CD14-positive monocyte (primary cell): ENCODE results near the gene EEA1. TPM values are rescaled to one million over a fixed set of nuclear protein-coding genes. Genes with fewer than 3 reads are reported as not detected.

Source experiments
- DNase-seq, 3 donors: peaks; one replicate each; pipeline ENCODE4 v3.0.0-alpha.2; 2011 to 2022
- H2AFZ ChIP-seq: 2 replicates; pipeline ENCODE4 v1.6.0; 2012; ENCODE audit warnings: mild to moderate bottlenecking, low read depth, low read length, inconsistent platforms; ENCODE audit not compliant: insufficient read depth, poor library complexity, severe bottlenecking
- H3K27ac ChIP-seq, 2 donors: 1 replicate in 1 of 2; 2 replicates in 1 of 2; pipeline ENCODE4 v1.5.1; 2012 to 2013; ENCODE audit warnings: low read length in 2 of 2, control low read depth in 1 of 2, inconsistent platforms in 1 of 2, low read depth in 1 of 2, mild to moderate bottlenecking in 1 of 2
- H3K27me3 ChIP-seq, 2 donors: one replicate each; pipeline versions ENCODE4 v1.6.0 to v1.6.1; 2011 to 2013; ENCODE audit warnings: low read length in 2 of 2; ENCODE audit not compliant: control insufficient read depth in 2 of 2, insufficient read depth in 2 of 2
- H3K36me3 ChIP-seq, 2 donors: replicated peaks in 1 of 2; 1 replicate in 1 of 2; 2 replicates in 1 of 2; pipeline versions ENCODE4 v1.5.1 to v1.6.1; 2012 to 2013; ENCODE audit warnings: low read length in 2 of 2, control low read depth in 1 of 2, inconsistent platforms in 1 of 2, mild to moderate bottlenecking in 1 of 2; ENCODE audit not compliant: insufficient read depth in 2 of 2, control insufficient read depth in 1 of 2
- H3K4me1 ChIP-seq, 2 donors: 1 replicate in 1 of 2; 2 replicates in 1 of 2; pipeline versions ENCODE4 v1.5.1 to v1.6.1; 2012 to 2013; ENCODE audit warnings: low read length in 2 of 2, control low read depth in 1 of 2, inconsistent platforms in 1 of 2, mild to moderate bottlenecking in 1 of 2, moderate library complexity in 1 of 2; ENCODE audit not compliant: insufficient read depth in 2 of 2, control insufficient read depth in 1 of 2
- H3K4me2 ChIP-seq: replicated peaks from 2 replicates; pipeline ENCODE3; 2012; ENCODE audit warnings: low read length, moderate library complexity, mild to moderate bottlenecking; ENCODE audit not compliant: poor library complexity, severe bottlenecking; ENCODE audit errors: extremely low read depth
- H3K4me3 ChIP-seq, 3 experiments: fragments of 200-600 bp in 1 of 3; sonication (generic) in 1 of 3; replicated peaks in 1 of 3; 1 replicate in 2 of 3; 2 replicates in 1 of 3; pipeline ENCODE4 v1.5.1; 2011 to 2013; ENCODE audit warnings: low read length in 3 of 3, mild to moderate bottlenecking in 3 of 3, control low read depth in 2 of 3, low read depth in 2 of 3, inconsistent platforms in 1 of 3, moderate library complexity in 1 of 3
- H3K79me2 ChIP-seq: 2 replicates; pipeline ENCODE4 v1.6.0; 2012; ENCODE audit warnings: mild to moderate bottlenecking, control low read depth, inconsistent platforms, low read length, moderate library complexity; ENCODE audit not compliant: insufficient read depth
- H3K9ac ChIP-seq: 2 replicates; pipeline ENCODE4 v1.6.0; 2017; ENCODE audit warnings: low read length, mild to moderate bottlenecking; ENCODE audit not compliant: insufficient read depth, poor library complexity, severe bottlenecking
- H3K9me3 ChIP-seq, 2 donors: replicated peaks in 1 of 2; 1 replicate in 1 of 2; 2 replicates in 1 of 2; pipeline versions ENCODE4 v1.5.1 to v1.6.1; 2012 to 2013; ENCODE audit warnings: low read length in 2 of 2, control low read depth in 1 of 2; ENCODE audit not compliant: control insufficient read depth in 1 of 2, insufficient read depth in 1 of 2
- H4K20me1 ChIP-seq: 2 replicates; pipeline ENCODE4 v1.6.0; 2012; ENCODE audit warnings: mild to moderate bottlenecking, low read length, control low read depth, moderate library complexity; ENCODE audit not compliant: insufficient read depth
- H3K27ac Mint-ChIP-seq, 7 donors: one replicate each; pipeline ENCODE4 v1.8.0; 2020; ENCODE audit warnings: mild to moderate bottlenecking in 7 of 7, mixed read lengths in 7 of 7, moderate library complexity in 6 of 7, inconsistent platforms in 2 of 7
- H3K27me3 Mint-ChIP-seq, 3 donors: one replicate each; pipeline ENCODE4 v1.8.0; 2021 to 2022; ENCODE audit warnings: low read depth in 3 of 3, mild to moderate bottlenecking in 3 of 3, mixed read lengths in 3 of 3, moderate library complexity in 3 of 3, inconsistent platforms in 1 of 3
- H3K36me3 Mint-ChIP-seq, 2 donors: one replicate each; pipeline ENCODE4 v1.8.0; 2020; ENCODE audit warnings: mixed read lengths in 2 of 2, inconsistent platforms in 1 of 2, mild to moderate bottlenecking in 1 of 2
- H3K4me1 Mint-ChIP-seq: one replicate; pipeline ENCODE4 v1.8.0; 2020; ENCODE audit warnings: mild to moderate bottlenecking, mixed read lengths
- H3K4me3 Mint-ChIP-seq, 2 donors: one replicate each; pipeline ENCODE4 v1.8.0; 2020; ENCODE audit warnings: mild to moderate bottlenecking in 2 of 2, mixed read lengths in 2 of 2, moderate library complexity in 1 of 2
- H3K9me3 Mint-ChIP-seq, 7 donors: one replicate each; pipeline ENCODE4 v1.8.0; 2020 to 2022; ENCODE audit warnings: mixed read lengths in 7 of 7, mild to moderate bottlenecking in 6 of 7, moderate library complexity in 6 of 7, inconsistent platforms in 2 of 7
- CTCF ChIP-seq: fragments of 200-600 bp; IDR thresholded peaks from one replicate; pipeline ENCODE4 v1.8.0; 2022; ENCODE audit warnings: antibody characterized with exemption, mild to moderate bottlenecking
- WGBS: methylation state at CpG from one replicate; pipeline ENCODE4 v1.1.5; 2013; ENCODE audit warnings: missing lambda C conversion rate; ENCODE audit not compliant: insufficient coverage; 5-methylcytosine and 5-hydroxymethylcytosine counted together
- intact Hi-C, 2 donors: fragments of 100-400 bp; cut with micrococcal nuclease; formaldehyde crosslinking; loops; one replicate each; pipeline versions ENCODE4 v1.15.0 to v1.15.1; 2023
- polyA plus RNA-seq, 3 donors: library from polyadenylated mRNA; depleted of rRNA in 1 of 3; unstranded in 2 of 3; stranded (reverse) in 1 of 3; fragments of 300-500 nt in 2 of 3; fragments of >200 nt in 1 of 3; fragmentation: Illumina TruSeq in 2 of 3; gene quantifications; 1 replicate in 2 of 3; 2 replicates in 1 of 3; pipeline ENCODE4 v1.2.3, GENCODE V29; 2012 to 2021

EEA1 gene
- polyA plus RNA-seq, 3 donors: 3.0 to 10.7 (median 3.6) TPM

GRCh38 chr12:92821142-92821541 lies 108.0 kb downstream of the EEA1 start:
- no peak overlapping the region for H2AFZ ChIP-seq
- Mint-ChIP-seq H3K4me1 (no peaks in the 10 kb centered on the region), H3K4me3 (no peak overlapping the region), H3K36me3 (peaks cover 20 to 21% of the 10 kb centered on the region in 2 donors), H3K27me3 (no peaks in the 10 kb centered on the region), H3K27ac (no peak overlapping the region), H3K9me3 (no peaks in the 10 kb centered on the region)
- no peaks in the 10 kb centered on the region for H3K9me3 ChIP-seq
- WGBS: 93% methylated on average over 3 of the region's 3 CpGs
- H3K27ac ChIP-seq: no peak overlapping the region
- intact Hi-C loops: no loop called here
- no peak for DNase-seq
- H3K36me3 ChIP-seq: peaks cover 58 to 91% of the 10 kb centered on the region in 2 donors
- no peak overlapping the region for H3K4me2 ChIP-seq
- TF ChIP-seq CTCF: no peak
- no peaks in the 10 kb centered on the region for H3K27me3 ChIP-seq
- H4K20me1 ChIP-seq: no peaks in the 10 kb centered on the region
- no peak overlapping the region for H3K4me3 ChIP-seq
- H3K79me2 ChIP-seq: no peaks in the 10 kb centered on the region
- H3K4me1 ChIP-seq: no peaks in the 10 kb centered on the region
- no peak overlapping the region for H3K9ac ChIP-seq

GRCh38 chr12:92814584-92814983 lies 114.5 kb downstream of the EEA1 start:
- Histone ChIP-seq H3K9me3 (no peaks in the 10 kb centered on the region), H3K36me3 (peaks cover 59 to 92% of the 10 kb centered on the region in 2 donors), H3K9ac (no peak overlapping the region), H3K79me2 (no peaks in the 10 kb centered on the region), H4K20me1 (no peaks in the 10 kb centered on the region), H3K4me3 (no peak overlapping the region), H2AFZ (no peak overlapping the region), H3K27ac (no peak overlapping the region), H3K27me3 (no peaks in the 10 kb centered on the region), H3K4me2 (no peak overlapping the region), H3K4me1 (no peaks in the 10 kb centered on the region)
- Mint-ChIP-seq H3K36me3 (peaks cover 45 to 58% of the 10 kb centered on the region in 2 donors), H3K4me1 (peaks cover 2% of the 10 kb centered on the region), H3K27ac (no peak overlapping the region), H3K27me3 (no peaks in the 10 kb centered on the region), H3K4me3 (no peak overlapping the region), H3K9me3 (no peaks in the 10 kb centered on the region)
- no peak for DNase-seq
- TF ChIP-seq CTCF: no peak
- intact Hi-C loops: no loop called here
- WGBS: no CpG with 5 or more reads among the region's 2 CpGs
